ENCODE results near the gene RPL13. TPM values are rescaled to one million over a fixed set of nuclear protein-coding genes. Genes with fewer than 3 reads are reported as not detected.

Gene RPL13
- total RNA-seq, 1 donor from 2014 or later = 2,234 TPM

DNA sequence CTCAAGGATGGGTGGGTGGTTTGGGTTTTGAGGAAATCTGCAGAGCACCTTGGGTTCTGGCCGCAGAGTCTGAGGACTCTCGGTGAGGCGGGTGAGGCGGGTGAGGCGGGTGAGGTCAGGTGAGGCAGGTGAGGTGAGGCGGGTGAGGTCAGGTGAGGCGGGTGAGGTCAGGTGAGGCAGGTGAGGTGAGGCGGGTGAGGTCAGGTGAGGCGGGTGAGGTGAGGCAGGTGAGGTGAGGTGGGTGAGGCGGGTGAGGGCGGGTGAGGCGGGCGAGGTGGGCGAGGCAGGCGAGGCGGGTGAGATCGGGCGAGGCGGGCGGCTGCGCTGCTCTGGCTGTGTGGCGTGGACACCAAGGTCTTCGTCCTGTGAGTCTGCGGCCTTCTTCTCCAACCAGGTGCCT is 24.1 kb upstream of the RPL13 start:
- no peak overlapping the region for H3K4me3 Mint-ChIP-seq
- intact Hi-C loops (cut with micrococcal nuclease) = no loop called here
- no peak for DNase-seq
- peaks cover 48% of the 10 kb centered on the region for H3K36me3 Mint-ChIP-seq (ENCODE audit: low read depth)
- no peaks in the 10 kb centered on the region for H3K9me3 Mint-ChIP-seq
- H3K4me1 Mint-ChIP-seq = peaks cover 21% of the 10 kb centered on the region
- H3K27me3 Mint-ChIP-seq = no peaks in the 10 kb centered on the region
- no peak overlapping the region for H3K27ac Mint-ChIP-seq

DNA sequence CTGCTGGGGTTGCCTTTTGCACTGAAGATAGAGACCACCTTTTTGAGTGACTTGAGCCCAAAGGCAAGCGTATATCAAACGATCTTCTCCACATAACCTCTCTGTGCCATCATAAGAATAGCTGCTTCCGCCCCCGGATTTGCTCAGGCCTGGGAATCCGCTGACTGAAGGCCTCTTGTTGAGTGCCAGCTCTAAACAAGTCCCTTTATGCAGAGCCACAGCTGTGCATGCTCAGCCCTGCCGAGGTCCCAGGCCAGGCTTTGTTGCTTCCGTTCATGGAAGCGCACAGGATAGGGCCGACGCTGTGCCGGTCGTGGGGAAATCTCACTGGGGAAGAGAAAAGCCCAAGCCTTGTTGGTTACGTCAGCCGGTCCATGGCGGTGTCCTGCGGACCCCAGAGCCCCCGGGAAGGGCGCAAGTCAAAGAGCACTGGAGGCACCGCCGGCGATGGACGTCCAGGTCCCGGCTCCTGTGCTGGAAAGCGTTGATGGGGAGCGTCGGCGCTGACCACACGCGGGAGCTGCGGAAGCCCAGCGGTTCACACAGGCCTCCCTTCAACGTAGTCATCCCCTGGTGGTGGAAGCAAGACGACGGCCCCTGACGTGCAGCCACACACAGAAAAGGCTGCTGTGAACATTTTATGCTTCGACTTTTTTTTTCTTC is 23.5 kb upstream of the RPL13 start:
- Mint-ChIP-seq H3K4me1 (peaks cover 21% of the 10 kb centered on the region), H3K9me3 (no peaks in the 10 kb centered on the region), H3K4me3 (no peak overlapping the region), H3K27me3 (no peaks in the 10 kb centered on the region), H3K27ac (no peak overlapping the region), H3K36me3 (ENCODE audit: low read depth) (peaks cover 45% of the 10 kb centered on the region)
- DNase-seq = no peak
- intact Hi-C loops (cut with micrococcal nuclease) = no loop called here

DNA sequence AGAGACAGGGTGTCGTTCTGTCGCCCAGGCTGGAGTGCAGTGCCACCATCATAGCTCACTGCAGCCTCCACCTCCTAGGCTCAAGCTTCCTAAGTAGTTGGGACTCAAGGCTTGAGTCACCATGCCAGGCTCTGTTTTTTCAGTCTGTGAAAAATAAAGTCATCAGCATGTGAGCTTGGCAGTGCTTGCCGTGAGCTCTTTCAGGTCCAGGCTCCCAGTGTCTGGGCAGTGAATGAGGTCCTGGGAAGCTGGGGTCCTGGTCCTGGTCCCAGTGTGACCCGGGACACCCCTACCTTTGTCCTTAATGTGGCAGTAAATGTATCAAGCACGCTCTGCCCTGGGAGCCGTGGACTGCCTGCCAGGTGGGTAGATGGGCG is 22.9 kb upstream of the RPL13 start:
- Mint-ChIP-seq H3K27ac (no peak overlapping the region), H3K4me3 (no peak overlapping the region), H3K27me3 (no peaks in the 10 kb centered on the region), H3K4me1 (peaks cover 22% of the 10 kb centered on the region), H3K9me3 (no peaks in the 10 kb centered on the region), H3K36me3 (ENCODE audit: low read depth) (peaks cover 44% of the 10 kb centered on the region)
- intact Hi-C loops (cut with micrococcal nuclease) = no loop called here
- no peak for DNase-seq

DNA sequence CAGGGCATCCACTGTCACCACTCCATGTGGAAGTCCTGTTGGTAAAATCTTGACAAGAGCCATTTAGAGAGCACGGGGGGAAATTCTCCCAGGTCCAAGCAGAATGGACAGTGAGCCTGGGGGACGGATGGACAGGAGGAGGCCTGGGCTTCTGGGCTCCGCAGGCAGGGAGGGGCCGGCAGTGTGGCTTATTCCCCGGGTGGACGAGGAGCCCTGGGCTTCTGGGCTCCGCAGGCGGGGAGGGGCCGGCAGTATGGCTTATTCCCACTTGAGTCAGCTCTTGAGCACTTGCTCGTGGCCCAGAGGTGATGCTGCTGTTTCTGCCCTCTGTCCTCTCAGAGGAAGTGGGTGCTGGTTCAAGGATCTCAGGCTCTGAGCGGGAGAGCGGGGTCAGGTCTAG is 22.2 kb upstream of the RPL13 start:
- Mint-ChIP-seq H3K4me1 (peaks cover 24% of the 10 kb centered on the region), H3K9me3 (no peaks in the 10 kb centered on the region), H3K4me3 (no peak overlapping the region), H3K27ac (no peak overlapping the region), H3K27me3 (no peaks in the 10 kb centered on the region), H3K36me3 (ENCODE audit: low read depth) (peaks cover 40% of the 10 kb centered on the region)
- DNase-seq = no peak
- intact Hi-C loops (cut with micrococcal nuclease) = no loop called here

DNA sequence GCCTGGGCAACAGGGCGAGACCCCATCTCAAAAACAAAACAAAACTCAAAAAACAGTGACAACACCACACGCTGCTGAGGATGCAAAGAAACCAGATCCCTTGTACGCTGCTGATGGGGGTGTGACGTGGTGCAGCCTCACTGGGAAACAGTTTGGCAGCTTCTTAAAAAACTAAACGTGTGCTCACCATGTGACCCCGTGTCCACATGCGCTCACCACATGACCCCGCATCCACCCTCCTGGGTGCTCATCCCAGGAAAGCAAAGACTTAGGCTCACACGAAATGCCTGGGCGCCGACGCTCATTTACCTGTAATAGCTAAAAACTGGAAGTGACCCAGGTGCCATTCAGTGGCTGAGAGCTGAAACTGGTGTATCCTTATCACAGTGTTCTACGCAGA is 19.9 kb upstream of the RPL13 start:
- no peak for DNase-seq
- H3K27ac Mint-ChIP-seq = no peak overlapping the region

DNA sequence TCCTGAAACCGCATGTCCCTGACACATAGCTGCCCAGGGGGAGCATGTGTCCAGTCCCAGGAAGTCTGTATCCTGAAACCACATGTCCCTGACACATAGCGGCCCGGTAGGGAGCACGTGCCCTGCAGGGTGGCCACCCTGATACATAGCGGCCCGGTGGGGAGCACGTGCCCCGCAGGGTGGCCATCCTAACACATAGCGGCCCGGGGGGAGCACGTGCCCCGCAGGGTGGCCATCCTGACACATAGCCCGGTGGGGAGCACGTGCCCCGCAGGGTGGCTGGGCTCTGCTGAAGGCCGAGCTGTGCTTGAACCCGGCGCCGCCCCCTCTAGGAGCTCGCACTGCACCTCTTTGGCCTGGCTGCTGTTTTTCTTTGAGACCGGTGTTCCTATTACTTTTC is 18.7 kb upstream of the RPL13 start:
- intact Hi-C loops (cut with micrococcal nuclease) = no loop called here
- peaks cover 5% of the 10 kb centered on the region for H3K4me1 Mint-ChIP-seq
- H3K4me3 Mint-ChIP-seq = no peak overlapping the region
- H3K9me3 Mint-ChIP-seq = no peaks in the 10 kb centered on the region
- no peak overlapping the region for H3K27ac Mint-ChIP-seq
- H3K36me3 Mint-ChIP-seq (ENCODE audit: low read depth) = peaks cover 24% of the 10 kb centered on the region
- no peaks in the 10 kb centered on the region for H3K27me3 Mint-ChIP-seq
- DNase-seq = no peak

More for the DNA sequence above, 19.9 kb upstream of the RPL13 start:
- peaks cover 22% of the 10 kb centered on the region for H3K36me3 Mint-ChIP-seq (ENCODE audit: low read depth)
- no peaks in the 10 kb centered on the region for H3K9me3 Mint-ChIP-seq
- no peaks in the 10 kb centered on the region for H3K27me3 Mint-ChIP-seq
- no peak overlapping the region for H3K4me3 Mint-ChIP-seq
- intact Hi-C loops (cut with micrococcal nuclease) = no loop called here
- H3K4me1 Mint-ChIP-seq = peaks cover 5% of the 10 kb centered on the region

DNA sequence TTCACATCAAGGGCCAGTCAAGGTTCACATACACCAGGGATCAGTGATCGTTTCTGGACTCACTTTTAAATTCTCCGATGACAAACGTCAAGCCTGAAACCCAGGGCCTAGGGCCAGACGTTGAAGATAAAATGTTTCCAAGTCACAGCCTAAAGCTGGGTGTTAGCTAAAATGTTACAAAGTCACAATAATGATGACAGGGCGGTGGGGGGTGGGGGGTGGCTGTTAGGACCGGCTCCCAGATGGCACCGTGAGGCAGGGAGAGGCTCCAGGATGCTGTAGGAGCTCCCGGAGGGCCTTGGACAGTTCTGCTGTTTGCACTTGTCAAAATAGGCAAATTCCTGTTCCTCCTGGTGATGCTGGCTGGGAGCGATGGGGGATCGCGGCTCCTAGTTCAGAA is 16.4 kb upstream of the RPL13 start:
- Mint-ChIP-seq H3K27me3 (no peaks in the 10 kb centered on the region), H3K27ac (no peak overlapping the region), H3K4me1 (peaks cover 13% of the 10 kb centered on the region), H3K9me3 (no peaks in the 10 kb centered on the region), H3K4me3 (no peak overlapping the region), H3K36me3 (ENCODE audit: low read depth) (peaks cover 31% of the 10 kb centered on the region)
- DNase-seq = no peak
- intact Hi-C loops (cut with micrococcal nuclease) = no loop called here

DNA sequence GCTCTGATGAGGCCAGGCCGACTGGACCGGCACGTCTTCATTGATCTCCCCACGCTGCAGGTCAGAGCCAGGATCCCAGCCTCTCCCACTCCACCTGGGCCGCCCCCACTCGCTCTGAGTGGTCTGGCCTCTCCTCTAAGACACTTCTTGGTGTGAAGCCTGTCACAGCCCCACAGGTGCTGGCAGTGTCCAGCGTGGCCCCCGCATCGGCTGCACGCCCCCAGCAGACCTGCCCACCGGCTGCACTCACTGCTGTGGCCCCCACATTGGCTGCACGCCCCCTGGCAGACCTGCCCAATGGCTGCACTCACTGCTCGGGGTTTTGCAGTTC is 15.8 kb upstream of the RPL13 start:
- intact Hi-C loops (cut with micrococcal nuclease) = no loop called here
- Mint-ChIP-seq H3K9me3 (no peaks in the 10 kb centered on the region), H3K27me3 (no peaks in the 10 kb centered on the region), H3K36me3 (ENCODE audit: low read depth) (peaks cover 36% of the 10 kb centered on the region), H3K4me3 (no peak overlapping the region), H3K4me1 (peaks cover 18% of the 10 kb centered on the region), H3K27ac (no peak overlapping the region)
- no peak for DNase-seq

DNA sequence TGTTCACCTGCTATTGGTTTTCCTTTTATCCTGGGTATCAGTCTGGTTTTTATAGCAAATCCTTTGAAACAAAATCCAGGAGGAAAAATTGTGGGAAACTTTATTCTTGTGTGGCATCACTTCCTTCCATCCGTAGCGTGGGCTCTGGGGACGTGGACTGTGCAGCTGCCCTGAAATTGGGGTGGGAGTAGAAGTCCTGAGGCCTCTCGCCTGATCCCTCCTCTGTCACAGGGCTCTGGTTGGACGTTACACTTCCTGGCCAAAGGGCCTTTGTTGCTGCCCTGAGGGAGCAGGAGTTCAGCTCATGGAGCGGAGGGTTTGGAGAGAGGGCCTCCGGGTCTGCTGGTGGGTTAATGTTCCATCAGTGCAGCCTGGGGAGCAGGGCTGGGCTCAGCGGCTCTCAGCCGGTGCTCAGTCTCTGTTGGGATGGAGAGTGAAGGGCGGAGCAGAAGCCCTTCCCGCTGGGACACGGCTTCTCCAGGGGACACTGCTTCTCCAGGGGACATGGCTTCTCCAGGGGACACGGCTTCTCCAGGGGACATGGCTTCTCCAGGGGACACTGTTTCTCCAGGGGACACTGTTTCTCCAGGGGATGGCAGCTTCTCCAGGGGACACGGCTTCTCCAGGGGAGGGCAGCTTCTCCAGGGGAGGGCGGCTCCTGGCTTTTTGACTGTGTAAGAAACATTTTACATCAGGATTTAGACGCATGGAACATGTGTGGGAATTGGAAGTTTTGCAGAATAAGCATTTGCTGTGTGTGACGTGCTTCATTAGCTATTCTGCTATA is 15.2 kb upstream of the RPL13 start:
- Mint-ChIP-seq H3K27ac (no peak overlapping the region), H3K4me3 (no peak overlapping the region), H3K36me3 (ENCODE audit: low read depth) (peaks cover 36% of the 10 kb centered on the region), H3K4me1 (peaks cover 20% of the 10 kb centered on the region), H3K27me3 (no peaks in the 10 kb centered on the region), H3K9me3 (no peaks in the 10 kb centered on the region)
- no peak for DNase-seq
- intact Hi-C loops (cut with micrococcal nuclease) = no loop called here

DNA sequence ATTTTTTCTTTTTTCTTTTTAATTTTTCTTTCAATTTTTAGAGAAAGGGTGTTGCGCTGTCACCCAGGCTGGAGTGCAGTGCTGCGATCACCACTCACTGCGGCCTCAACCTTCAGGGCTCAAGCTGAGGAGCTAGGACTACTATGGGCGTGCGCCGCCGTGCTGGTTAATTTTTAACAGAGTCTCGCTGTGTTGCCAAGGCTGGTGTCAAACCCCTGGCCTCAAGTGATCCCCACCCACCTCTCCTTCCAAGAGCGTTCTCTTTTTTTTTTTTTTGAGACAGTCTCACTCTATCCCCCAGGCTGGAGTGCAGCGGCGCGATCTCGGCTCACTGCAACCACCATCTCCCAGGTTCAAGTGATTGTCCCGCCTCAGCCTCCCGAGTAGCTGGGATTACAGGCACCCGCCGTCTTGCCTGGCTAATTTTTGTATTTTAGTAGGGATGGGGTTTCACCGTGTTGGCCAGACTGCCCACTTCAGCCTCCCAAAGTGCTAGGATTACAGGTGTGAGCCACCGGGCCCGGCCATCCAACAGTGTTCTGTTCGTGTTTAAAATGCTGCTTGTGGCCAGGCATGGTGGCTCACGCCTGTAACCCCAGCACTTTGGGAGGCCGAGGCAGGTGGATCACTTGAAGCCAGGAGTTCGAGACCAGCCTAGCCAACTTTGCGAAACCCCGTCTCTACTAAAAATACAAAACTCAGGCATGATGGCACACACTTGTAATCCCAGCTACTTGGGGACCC is 14.5 kb upstream of the RPL13 start:
- H3K4me1 Mint-ChIP-seq = peaks cover 20% of the 10 kb centered on the region
- H3K27me3 Mint-ChIP-seq = no peaks in the 10 kb centered on the region
- no peak for DNase-seq
- H3K27ac Mint-ChIP-seq = no peak overlapping the region
- H3K36me3 Mint-ChIP-seq (ENCODE audit: low read depth) = peaks cover 42% of the 10 kb centered on the region
- no peaks in the 10 kb centered on the region for H3K9me3 Mint-ChIP-seq
- no peak overlapping the region for H3K4me3 Mint-ChIP-seq
- intact Hi-C loops (cut with micrococcal nuclease) = no loop called here

DNA sequence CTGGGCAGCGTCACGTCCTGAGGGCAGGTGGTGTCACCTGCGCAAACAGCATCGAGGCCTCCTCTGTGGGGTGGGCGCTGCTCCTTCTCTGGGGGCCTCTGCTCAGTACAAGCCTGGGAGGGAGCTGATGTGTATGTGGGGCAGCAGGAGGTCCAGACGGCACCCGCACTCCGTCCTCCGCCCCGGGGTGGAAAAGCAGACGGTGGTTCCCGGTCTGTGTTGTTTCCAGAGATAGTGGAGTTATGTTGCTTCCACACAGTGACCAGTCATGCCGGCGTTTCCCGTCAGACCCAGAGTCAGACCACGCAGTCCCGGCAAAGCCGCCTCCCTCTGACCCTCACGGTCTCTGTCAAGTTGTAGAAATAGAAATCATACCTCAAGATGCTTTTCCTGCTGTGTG is 13.7 kb upstream of the RPL13 start:
- intact Hi-C loops (cut with micrococcal nuclease) = no loop called here
- DNase-seq = no peak
- H3K36me3 Mint-ChIP-seq (ENCODE audit: low read depth) = peaks cover 38% of the 10 kb centered on the region
- no peaks in the 10 kb centered on the region for H3K27me3 Mint-ChIP-seq
- no peaks in the 10 kb centered on the region for H3K9me3 Mint-ChIP-seq
- peaks cover 17% of the 10 kb centered on the region for H3K4me1 Mint-ChIP-seq
- H3K4me3 Mint-ChIP-seq = no peak overlapping the region
- no peak overlapping the region for H3K27ac Mint-ChIP-seq

DNA sequence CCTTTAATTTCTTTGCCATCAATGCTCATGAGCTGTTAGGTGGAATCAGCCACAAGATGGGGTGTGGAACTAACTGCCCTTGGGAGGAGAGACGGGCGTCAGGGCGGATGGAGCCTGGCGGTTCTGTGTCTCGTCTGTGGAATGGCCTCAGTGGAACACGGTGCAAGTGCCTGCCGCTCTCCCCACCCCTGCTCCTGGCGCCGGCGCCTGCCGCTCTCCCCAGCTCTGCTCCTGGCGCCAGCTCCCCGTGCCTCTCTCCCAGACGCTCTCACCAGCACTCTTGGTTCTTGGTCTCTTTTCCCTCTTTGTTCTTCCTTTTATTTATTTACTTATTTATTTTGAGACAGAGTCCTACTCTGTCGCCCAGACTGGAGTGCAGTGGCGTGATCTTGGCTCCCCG is 13.2 kb upstream of the RPL13 start:
- H3K9me3 Mint-ChIP-seq = no peaks in the 10 kb centered on the region
- H3K27me3 Mint-ChIP-seq = no peaks in the 10 kb centered on the region
- peaks cover 17% of the 10 kb centered on the region for H3K4me1 Mint-ChIP-seq
- peaks cover 38% of the 10 kb centered on the region for H3K36me3 Mint-ChIP-seq (ENCODE audit: low read depth)
- intact Hi-C loops (cut with micrococcal nuclease) = no loop called here
- no peak overlapping the region for H3K27ac Mint-ChIP-seq
- DNase-seq = no peak
- H3K4me3 Mint-ChIP-seq = no peak overlapping the region

DNA sequence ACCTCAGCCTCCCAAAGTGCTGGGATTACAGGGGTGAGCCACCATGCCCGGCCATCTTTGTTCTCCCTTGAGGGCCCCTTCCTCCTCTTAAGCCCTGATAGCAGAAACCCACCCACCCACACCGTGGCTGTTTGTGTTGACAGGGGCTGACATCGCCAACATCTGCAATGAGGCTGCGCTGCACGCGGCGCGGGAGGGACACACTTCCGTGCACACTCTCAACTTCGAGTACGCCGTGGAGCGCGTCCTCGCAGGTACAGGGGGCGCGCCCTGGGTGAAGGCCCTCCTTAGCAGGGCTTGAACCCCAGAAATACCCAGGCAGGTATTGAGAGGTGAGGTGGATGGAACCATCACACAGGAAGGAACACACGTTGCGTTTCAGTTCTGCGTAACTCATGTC is 12.6 kb upstream of the RPL13 start:
- Mint-ChIP-seq H3K27me3 (no peaks in the 10 kb centered on the region), H3K4me3 (no peak overlapping the region), H3K4me1 (peaks cover 14% of the 10 kb centered on the region), H3K27ac (peak overlapping the region; percentile 66), H3K36me3 (ENCODE audit: low read depth) (peaks cover 38% of the 10 kb centered on the region), H3K9me3 (no peaks in the 10 kb centered on the region)
- DNase-seq = no peak
- intact Hi-C loops (cut with micrococcal nuclease) = no loop called here

DNA sequence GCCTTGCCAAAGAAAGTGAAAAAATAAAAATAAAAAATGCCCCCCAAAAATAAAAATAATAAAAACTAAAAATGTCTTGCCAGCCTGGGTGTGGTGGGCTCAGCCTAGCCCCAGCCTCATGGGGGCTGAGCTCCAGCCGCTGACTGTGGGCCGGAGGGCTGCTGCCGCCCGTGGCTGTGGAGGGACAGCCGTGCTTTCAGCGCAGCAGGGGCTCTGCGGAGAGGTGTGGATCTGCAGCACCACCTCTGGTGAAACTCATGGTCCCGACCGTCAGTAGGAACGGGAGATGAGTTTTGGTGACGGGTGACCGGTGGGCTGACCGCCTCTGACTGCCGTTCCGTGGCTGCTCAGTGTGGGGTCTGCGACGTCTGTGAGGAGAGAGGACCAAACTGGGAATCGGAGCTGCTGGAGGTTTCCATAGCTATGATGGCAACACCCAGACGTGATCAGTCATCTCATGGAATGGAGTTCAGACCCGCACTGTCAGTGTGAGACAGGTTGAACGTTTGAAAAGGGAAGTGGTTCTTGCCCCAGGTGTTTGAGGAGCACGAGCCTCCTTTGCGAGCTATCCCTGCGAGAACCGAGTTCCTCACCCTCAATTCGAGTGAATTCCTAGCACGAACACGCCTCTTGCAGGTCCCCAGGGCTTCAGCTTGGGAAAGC is 12.0 kb upstream of the RPL13 start:
- Mint-ChIP-seq H3K9me3 (no peaks in the 10 kb centered on the region), H3K36me3 (ENCODE audit: low read depth) (peaks cover 40% of the 10 kb centered on the region), H3K27me3 (no peaks in the 10 kb centered on the region), H3K4me3 (no peak overlapping the region), H3K4me1 (peaks cover 14% of the 10 kb centered on the region), H3K27ac (peak overlapping the region; percentile 85)
- DNase-seq = no peak
- intact Hi-C loops (cut with micrococcal nuclease) = no loop called here
